ENCODE data around the gene NFKBIL1. TPM values are rescaled to one million over a fixed set of nuclear protein-coding genes. Genes with fewer than 3 reads are reported as not detected.

NFKBIL1 gene
- polyA plus RNA-seq, 1 of the 3 experiments (the other 2 are of a cell fraction), result 17.1 TPM

DNA sequence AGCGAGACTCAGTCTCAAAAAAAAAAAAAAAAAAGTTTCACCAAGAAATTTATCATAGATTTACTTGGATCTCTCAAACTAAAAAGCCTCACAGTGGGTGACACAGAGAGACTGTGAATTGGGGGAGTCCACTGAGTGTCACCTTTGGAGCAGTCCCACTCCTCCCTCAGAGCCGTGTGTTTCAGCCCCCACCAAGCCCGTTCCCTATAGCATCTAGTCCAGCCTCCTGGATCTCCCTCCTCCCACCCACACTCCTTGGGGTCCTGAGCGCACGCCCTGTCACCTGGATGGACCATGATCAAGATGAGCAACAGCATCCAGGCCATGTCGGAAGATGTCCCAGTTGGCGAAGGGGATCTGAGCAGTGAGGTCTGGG, 45.0 kb downstream of the NFKBIL1 start:
- H3K4me1 ChIP-seq (ENCODE audit: control insufficient read depth in 1 of 2, insufficient read depth in 2 of 2, low read depth in 1 of 2, low read length in 1 of 2), result no peaks in the 10 kb centered on the region; a peak in 1 of 4 replicates
- no peaks in the 10 kb centered on the region for H3K27me3 ChIP-seq (ENCODE audit: insufficient read depth)
- H3K9me2 ChIP-seq, result no peaks in the 10 kb centered on the region
- no peak overlapping the region for H3K4me2 ChIP-seq
- TF ChIP-seq RFX5 (IDR thresholded peaks at IDR 0.05; ENCODE audit: low read length) (no peak), NFIC (IDR thresholded peaks at IDR 0.05; ENCODE audit: borderline replicate concordance) (no peak), FOXJ3 (CRISPR knock-in tag; IDR thresholded peaks at IDR 0.05) (no peak), EZH2phosphoT487 (IDR thresholded peaks at IDR 0.05; ENCODE audit: borderline replicate concordance, low read depth) (no peak), RXRA (IDR thresholded peaks at IDR 0.05; ENCODE audit: borderline replicate concordance, low read depth) (no peak)
- TF ChIP-seq, protein P1, sequence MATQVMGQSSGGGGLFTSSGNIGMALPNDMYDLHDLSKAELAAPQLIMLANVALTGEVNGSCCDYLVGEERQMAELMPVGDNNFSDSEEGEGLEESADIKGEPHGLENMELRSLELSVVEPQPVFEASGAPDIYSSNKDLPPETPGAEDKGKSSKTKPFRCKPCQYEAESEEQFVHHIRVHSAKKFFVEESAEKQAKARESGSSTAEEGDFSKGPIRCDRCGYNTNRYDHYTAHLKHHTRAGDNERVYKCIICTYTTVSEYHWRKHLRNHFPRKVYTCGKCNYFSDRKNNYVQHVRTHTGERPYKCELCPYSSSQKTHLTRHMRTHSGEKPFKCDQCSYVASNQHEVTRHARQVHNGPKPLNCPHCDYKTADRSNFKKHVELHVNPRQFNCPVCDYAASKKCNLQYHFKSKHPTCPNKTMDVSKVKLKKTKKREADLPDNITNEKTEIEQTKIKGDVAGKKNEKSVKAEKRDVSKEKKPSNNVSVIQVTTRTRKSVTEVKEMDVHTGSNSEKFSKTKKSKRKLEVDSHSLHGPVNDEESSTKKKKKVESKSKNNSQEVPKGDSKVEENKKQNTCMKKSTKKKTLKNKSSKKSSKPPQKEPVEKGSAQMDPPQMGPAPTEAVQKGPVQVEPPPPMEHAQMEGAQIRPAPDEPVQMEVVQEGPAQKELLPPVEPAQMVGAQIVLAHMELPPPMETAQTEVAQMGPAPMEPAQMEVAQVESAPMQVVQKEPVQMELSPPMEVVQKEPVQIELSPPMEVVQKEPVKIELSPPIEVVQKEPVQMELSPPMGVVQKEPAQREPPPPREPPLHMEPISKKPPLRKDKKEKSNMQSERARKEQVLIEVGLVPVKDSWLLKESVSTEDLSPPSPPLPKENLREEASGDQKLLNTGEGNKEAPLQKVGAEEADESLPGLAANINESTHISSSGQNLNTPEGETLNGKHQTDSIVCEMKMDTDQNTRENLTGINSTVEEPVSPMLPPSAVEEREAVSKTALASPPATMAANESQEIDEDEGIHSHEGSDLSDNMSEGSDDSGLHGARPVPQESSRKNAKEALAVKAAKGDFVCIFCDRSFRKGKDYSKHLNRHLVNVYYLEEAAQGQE (IDR thresholded peaks at IDR 0.05; ENCODE audit: low read depth, low read length), result no peak
- no peaks in the 10 kb centered on the region for H4K20me1 ChIP-seq (ENCODE audit: insufficient read depth)
- no peak for DNase-seq
- peaks cover 3% of the 10 kb centered on the region for H3F3A ChIP-seq (replicated peaks; ENCODE audit: insufficient read depth)
- no peak overlapping the region for H3K4me3 ChIP-seq (ENCODE audit: low read depth in 2 of 2, low read length in 1 of 2)
- ChIA-PET CTCF (interaction anchor here (2.2 to 13.5 kb wide), 2 partner anchors 11 to 46 kb away, joined by 19 to 301 read pairs; partner anchors contain the start of genes ATP6V1G2, DDX39B, LTB and NFKBIL1), POLR2A (no interaction called here)
- no peak overlapping the region for H3K27ac ChIP-seq (ENCODE audit: low read depth in 2 of 2, low read length in 1 of 2)
- no peaks in the 10 kb centered on the region for H3K9me3 ChIP-seq
- no peak overlapping the region for H3K9ac ChIP-seq
- no peaks in the 10 kb centered on the region for H3K79me2 ChIP-seq (ENCODE audit: insufficient read depth)
- WGBS (ENCODE audit: low lambda C conversion rate), result 89% methylated on average over 5 of the region's 7 CpGs
- H2AFZ ChIP-seq (ENCODE audit: low read depth), result no peak overlapping the region
- no peaks in the 10 kb centered on the region for H3K36me3 ChIP-seq (replicated peaks in 1 of 2; ENCODE audit: control insufficient read depth in 1 of 2, insufficient read depth in 2 of 2, low read length in 1 of 2)

DNA sequence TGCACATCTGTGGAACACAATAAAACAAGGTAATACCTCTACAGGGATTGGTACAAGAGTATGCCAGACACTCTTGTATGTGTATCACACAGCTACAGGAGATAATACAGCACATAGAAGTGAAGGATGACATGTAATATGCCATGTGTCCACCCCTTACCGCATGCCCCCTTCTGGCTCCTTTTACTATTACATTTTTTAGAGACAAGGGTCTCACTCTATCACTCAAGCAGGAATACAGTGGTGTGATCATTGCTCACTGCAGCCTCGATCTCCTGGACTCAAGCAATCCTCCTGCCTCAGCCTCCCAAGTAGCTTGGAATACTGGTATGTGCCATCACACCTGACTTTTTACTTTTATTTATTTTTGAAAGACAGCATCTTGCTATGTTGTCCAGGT, 49.6 kb downstream of the NFKBIL1 start:
- H3K36me3 ChIP-seq (replicated peaks in 1 of 2; ENCODE audit: control insufficient read depth in 1 of 2, insufficient read depth in 2 of 2, low read length in 1 of 2), result no peaks in the 10 kb centered on the region
- no peaks in the 10 kb centered on the region for H3K9me2 ChIP-seq
- POLR2A ChIA-PET, result interaction anchor here (1.6 kb wide), 1 partner anchor 50 kb away, joined by 5 read pairs; the partner anchor contains the start of genes ATP6V1G2 and NFKBIL1
- H3K4me2 ChIP-seq, result no peak overlapping the region
- peaks cover 3% of the 10 kb centered on the region for H3F3A ChIP-seq (replicated peaks; ENCODE audit: insufficient read depth)
- no peak overlapping the region for H2AFZ ChIP-seq (ENCODE audit: low read depth)
- no peaks in the 10 kb centered on the region for H3K9me3 ChIP-seq
- peak; percentile 51; the same call in 1 of the 2 replicates for TF ChIP-seq MXI1 (IDR thresholded peaks at IDR 0.05; ENCODE audit: low read depth, low read length)
- TF ChIP-seq RAD21 (IDR thresholded peaks at IDR 0.05; ENCODE audit: low read length), result peak; percentile 49
- no peak for TF ChIP-seq FOXM1 (IDR thresholded peaks at IDR 0.05; ENCODE audit: low read depth)
- TF ChIP-seq, protein P2, sequence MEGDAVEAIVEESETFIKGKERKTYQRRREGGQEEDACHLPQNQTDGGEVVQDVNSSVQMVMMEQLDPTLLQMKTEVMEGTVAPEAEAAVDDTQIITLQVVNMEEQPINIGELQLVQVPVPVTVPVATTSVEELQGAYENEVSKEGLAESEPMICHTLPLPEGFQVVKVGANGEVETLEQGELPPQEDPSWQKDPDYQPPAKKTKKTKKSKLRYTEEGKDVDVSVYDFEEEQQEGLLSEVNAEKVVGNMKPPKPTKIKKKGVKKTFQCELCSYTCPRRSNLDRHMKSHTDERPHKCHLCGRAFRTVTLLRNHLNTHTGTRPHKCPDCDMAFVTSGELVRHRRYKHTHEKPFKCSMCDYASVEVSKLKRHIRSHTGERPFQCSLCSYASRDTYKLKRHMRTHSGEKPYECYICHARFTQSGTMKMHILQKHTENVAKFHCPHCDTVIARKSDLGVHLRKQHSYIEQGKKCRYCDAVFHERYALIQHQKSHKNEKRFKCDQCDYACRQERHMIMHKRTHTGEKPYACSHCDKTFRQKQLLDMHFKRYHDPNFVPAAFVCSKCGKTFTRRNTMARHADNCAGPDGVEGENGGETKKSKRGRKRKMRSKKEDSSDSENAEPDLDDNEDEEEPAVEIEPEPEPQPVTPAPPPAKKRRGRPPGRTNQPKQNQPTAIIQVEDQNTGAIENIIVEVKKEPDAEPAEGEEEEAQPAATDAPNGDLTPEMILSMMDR (IDR thresholded peaks at IDR 0.05), result peak; percentile 59
- TF ChIP-seq SMC3 (IDR thresholded peaks at IDR 0.05; ENCODE audit: low read depth, low read length), result peak; percentile 55; the same call in 1 of the 2 replicates
- TF ChIP-seq, protein P3, sequence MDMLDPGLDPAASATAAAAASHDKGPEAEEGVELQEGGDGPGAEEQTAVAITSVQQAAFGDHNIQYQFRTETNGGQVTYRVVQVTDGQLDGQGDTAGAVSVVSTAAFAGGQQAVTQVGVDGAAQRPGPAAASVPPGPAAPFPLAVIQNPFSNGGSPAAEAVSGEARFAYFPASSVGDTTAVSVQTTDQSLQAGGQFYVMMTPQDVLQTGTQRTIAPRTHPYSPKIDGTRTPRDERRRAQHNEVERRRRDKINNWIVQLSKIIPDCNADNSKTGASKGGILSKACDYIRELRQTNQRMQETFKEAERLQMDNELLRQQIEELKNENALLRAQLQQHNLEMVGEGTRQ (IDR thresholded peaks at IDR 0.05; ENCODE audit: borderline replicate concordance, low read depth, low read length), result no peak
- H3K4me3 ChIP-seq (ENCODE audit: low read depth in 2 of 2, low read length in 1 of 2), result no peak overlapping the region; a peak in 1 of 4 replicates
- H4K20me1 ChIP-seq (ENCODE audit: insufficient read depth), result no peaks in the 10 kb centered on the region
- 3% methylated on average over 2 of the region's 2 CpGs for WGBS (ENCODE audit: low lambda C conversion rate)
- CTCF ChIA-PET, result interaction anchor here (1.0 to 13.5 kb wide), 10 partner anchors 10 to 230 kb away, joined by 3 to 312 read pairs (median 17); partner anchors contain the start of genes AIF1, ATP6V1G2, DDX39B and LST1
- no peaks in the 10 kb centered on the region for H3K27me3 ChIP-seq (ENCODE audit: insufficient read depth)
- no peak overlapping the region for H3K27ac ChIP-seq (ENCODE audit: low read depth in 2 of 2, low read length in 1 of 2)
- H3K79me2 ChIP-seq (ENCODE audit: insufficient read depth), result no peaks in the 10 kb centered on the region
- DNase-seq, result peak; percentile 70
- no peak overlapping the region for H3K9ac ChIP-seq
- H3K4me1 ChIP-seq (ENCODE audit: control insufficient read depth in 1 of 2, insufficient read depth in 2 of 2, low read depth in 1 of 2, low read length in 1 of 2), result no peaks in the 10 kb centered on the region
